Activated CD4-positive, alpha-beta T cell treated with anti-CD3 and anti-CD28 coated beads for 36 hours (primary cell): Measurements from ENCODE around the gene FAM131A. TPM values are rescaled to one million over a fixed set of nuclear protein-coding genes. Genes with fewer than 3 reads are reported as not detected.

Source experiments
- ATAC-seq: fragments of 200-7000 bp; cut with Tn5 transposase; one replicate; pipeline ENCODE4 v1.10.0; 2021; ENCODE audit warnings: mild to moderate bottlenecking, moderate library complexity
- CTCF ChIA-PET: fragments of 350-600 bp; sonication (Branson Sonifier 250); formaldehyde crosslinking; loops from one replicate; lab custom pipeline; 2021; ENCODE audit warnings: antibody characterized with exemption; lab: Charles Lee
- POLR2A ChIA-PET: fragments of 350-600 bp; sonication (Branson Sonifier 250); formaldehyde crosslinking; loops from one replicate; lab custom pipeline; 2021; ENCODE audit warnings: antibody characterized with exemption, inconsistent platforms; lab: Charles Lee
- DNase-seq: peaks from one replicate; pipeline ENCODE4 v3.0.0-alpha.2; 2020
- H3K27ac Mint-ChIP-seq: one replicate; pipeline ENCODE4 v1.8.0; 2021; ENCODE audit warnings: mixed read lengths
- H3K27me3 Mint-ChIP-seq: one replicate; pipeline ENCODE4 v1.8.0; 2021; ENCODE audit warnings: mixed read lengths
- H3K36me3 Mint-ChIP-seq: one replicate; pipeline ENCODE4 v1.8.0; 2021; ENCODE audit warnings: low read depth, mixed read lengths
- H3K4me1 Mint-ChIP-seq: one replicate; pipeline ENCODE4 v1.8.0; 2021; ENCODE audit warnings: mixed read lengths
- H3K4me3 Mint-ChIP-seq: one replicate; pipeline ENCODE4 v1.8.0; 2021; ENCODE audit warnings: mild to moderate bottlenecking, moderate library complexity, mixed read lengths
- H3K9me3 Mint-ChIP-seq: one replicate; pipeline ENCODE4 v1.8.0; 2021; ENCODE audit warnings: low read depth, mixed read lengths
- intact Hi-C, 2 experiments: fragments of 100-400 bp; cut with DNase I in 1 of 2; cut with micrococcal nuclease in 1 of 2; formaldehyde crosslinking; loops; one replicate each; pipeline versions ENCODE4 v1.14.2 to v1.15.1; 2022 to 2024; cut with DNase I, micrococcal nuclease
- total RNA-seq, 2 experiments: library from RNA; stranded (reverse); gene quantifications; one replicate each; pipeline ENCODE4 v1.2.3, GENCODE V29; 2021

The FAM131A gene
- total RNA-seq, 2 experiments from 2014 or later, result 3.7 to 4.5 TPM

GRCh38 chr3:184377374-184377773 lies 40.0 kb downstream of the FAM131A start:
- intact Hi-C loops, result no loop called here
- H3K27ac Mint-ChIP-seq, result no peak overlapping the region
- H3K9me3 Mint-ChIP-seq, result no peaks in the 10 kb centered on the region
- no peak overlapping the region for H3K4me3 Mint-ChIP-seq
- no peak for ATAC-seq
- H3K27me3 Mint-ChIP-seq, result peaks cover 34% of the 10 kb centered on the region
- ChIA-PET CTCF (interaction anchor here (0.6 kb wide), 1 partner anchor 164 kb away, joined by 3 read pairs; no protein-coding TSS in a partner anchor), POLR2A (no interaction called here)
- H3K4me1 Mint-ChIP-seq, result peaks cover 6% of the 10 kb centered on the region
- no peaks in the 10 kb centered on the region for H3K36me3 Mint-ChIP-seq
- DNase-seq, result no peak

GRCh38 chr3:184377882-184378445 lies 40.6 kb downstream of the FAM131A start, which contains the start of gene THPO:
TSS of gene THPO (minus strand) at chr3:184378207. CDS start at chr3:184376259, 1,948 bp downstream.
- CTCF ChIA-PET, result interaction anchor here (0.6 kb wide), 1 partner anchor 164 kb away, joined by 3 read pairs; no protein-coding TSS in a partner anchor

GRCh38 chr3:184378651-184379357 lies 41.4 kb downstream of the FAM131A start:
- ATAC-seq (no peak), DNase-seq (no peak)
- Mint-ChIP-seq H3K4me3 (peak overlapping the region; percentile 14), H3K4me1 (peaks cover 6% of the 10 kb centered on the region), H3K27me3 (peaks cover 45% of the 10 kb centered on the region), H3K36me3 (no peaks in the 10 kb centered on the region), H3K9me3 (no peaks in the 10 kb centered on the region), H3K27ac (no peak overlapping the region)
- intact Hi-C loops, result no loop called here
- ChIA-PET CTCF (interaction anchor here (0.5 kb wide), 1 partner anchor 149 kb away, joined by 4 read pairs; no protein-coding TSS in a partner anchor), POLR2A (no interaction called here)

More at GRCh38 chr3:184377882-184378445, 40.6 kb downstream of the FAM131A start, which contains the start of gene THPO:
- DNase-seq (no peak), ATAC-seq (no peak)
- intact Hi-C loops, result no loop called here
- peaks cover 40% of the 10 kb centered on the region for H3K27me3 Mint-ChIP-seq
- H3K4me1 Mint-ChIP-seq, result peaks cover 6% of the 10 kb centered on the region
- POLR2A ChIA-PET, result no interaction called here
- H3K27ac Mint-ChIP-seq, result no peak within 1 kb of the TSS
- H3K36me3 Mint-ChIP-seq, result no peaks in the 10 kb centered on the region
- H3K4me3 Mint-ChIP-seq, result no peak within 1 kb of the TSS
- H3K9me3 Mint-ChIP-seq, result no peaks in the 10 kb centered on the region

- CTCF ChIA-PET, result interaction anchor here (1.6 kb wide), 1 partner anchor 8 kb away, joined by 5 read pairs; no protein-coding TSS in a partner anchor
- ATAC-seq (no peak), DNase-seq (no peak)
- H3K4me3 Mint-ChIP-seq, result peak within 1 kb of the TSS; percentile 41
- intact Hi-C loops, result no loop called here
- no peaks in the 10 kb centered on the region for H3K9me3 Mint-ChIP-seq
- POLR2A ChIA-PET, result no interaction called here
- H3K27ac Mint-ChIP-seq, result no peak within 1 kb of the TSS
- peaks cover 6% of the 10 kb centered on the region for H3K4me1 Mint-ChIP-seq
- no peaks in the 10 kb centered on the region for H3K36me3 Mint-ChIP-seq
- H3K27me3 Mint-ChIP-seq, result peaks cover 46% of the 10 kb centered on the region
Observed at GRCh38 chr3:184379358-184380184, 42.2 kb downstream of the FAM131A start, which contains the start of gene CHRD. TSS of gene CHRD (plus strand) at chr3:184380054. CDS start at chr3:184380319, 265 bp downstream.

GRCh38 chr3:184380185-184380626 lies 42.8 kb downstream of the FAM131A start:
- no peaks in the 10 kb centered on the region for H3K36me3 Mint-ChIP-seq
- H3K9me3 Mint-ChIP-seq, result no peaks in the 10 kb centered on the region
- H3K4me3 Mint-ChIP-seq, result no peak overlapping the region
- H3K27me3 Mint-ChIP-seq, result peaks cover 50% of the 10 kb centered on the region
- intact Hi-C loops, result no loop called here
- ATAC-seq (peak; percentile 31), DNase-seq (peak; percentile 60)
- POLR2A ChIA-PET, result no interaction called here
- no peak overlapping the region for H3K27ac Mint-ChIP-seq
- H3K4me1 Mint-ChIP-seq, result peaks cover 6% of the 10 kb centered on the region
- CTCF ChIA-PET, result interaction anchor here (1.6 kb wide), 1 partner anchor 9 kb away, joined by 5 read pairs; no protein-coding TSS in a partner anchor

- CTCF ChIA-PET, result interaction anchor here (0.6 to 1.6 kb wide), 4 partner anchors 9 to 161 kb away, joined by 3 to 5 read pairs (median 4); no protein-coding TSS in a partner anchor
- no peaks in the 10 kb centered on the region for H3K36me3 Mint-ChIP-seq
- H3K9me3 Mint-ChIP-seq, result no peaks in the 10 kb centered on the region
- peaks cover 47% of the 10 kb centered on the region for H3K27me3 Mint-ChIP-seq
- peak overlapping the region; percentile 41 for H3K4me3 Mint-ChIP-seq
- H3K4me1 Mint-ChIP-seq, result peaks cover 6% of the 10 kb centered on the region
- ATAC-seq (peak; percentile 40), DNase-seq (peak; percentile 41)
- H3K27ac Mint-ChIP-seq, result no peak overlapping the region
- POLR2A ChIA-PET, result no interaction called here
- intact Hi-C loops, result no loop called here
Observed at GRCh38 chr3:184380627-184381260, 43.3 kb downstream of the FAM131A start.

- intact Hi-C loops, result no loop called here
- no peaks in the 10 kb centered on the region for H3K36me3 Mint-ChIP-seq
- peaks cover 47% of the 10 kb centered on the region for H3K27me3 Mint-ChIP-seq
- H3K9me3 Mint-ChIP-seq, result no peaks in the 10 kb centered on the region
- H3K4me3 Mint-ChIP-seq, result no peak overlapping the region
- peaks cover 6% of the 10 kb centered on the region for H3K4me1 Mint-ChIP-seq
- DNase-seq, result no peak
- ChIA-PET POLR2A (no interaction called here), CTCF (interaction anchor here (0.6 to 2.7 kb wide), 5 partner anchors 10 to 160 kb away, joined by 3 to 13 read pairs (median 4); no protein-coding TSS in a partner anchor)
- H3K27ac Mint-ChIP-seq, result no peak overlapping the region
- peak; percentile 17 for ATAC-seq
Observed at GRCh38 chr3:184381261-184382224, 44.1 kb downstream of the FAM131A start.

GRCh38 chr3:184382326-184383032 lies 45.1 kb downstream of the FAM131A start:
- H3K4me3 Mint-ChIP-seq, result no peak overlapping the region
- H3K27ac Mint-ChIP-seq, result no peak overlapping the region
- DNase-seq, result no peak
- peaks cover 43% of the 10 kb centered on the region for H3K27me3 Mint-ChIP-seq
- no peak for ATAC-seq
- peaks cover 6% of the 10 kb centered on the region for H3K4me1 Mint-ChIP-seq
- no peaks in the 10 kb centered on the region for H3K36me3 Mint-ChIP-seq
- intact Hi-C loops, result no loop called here
- POLR2A ChIA-PET, result no interaction called here
- H3K9me3 Mint-ChIP-seq, result no peaks in the 10 kb centered on the region
- CTCF ChIA-PET, result interaction anchor here (0.6 to 2.7 kb wide), 3 partner anchors 10 to 31 kb away, joined by 3 to 13 read pairs (median 4); no protein-coding TSS in a partner anchor

- H3K27me3 Mint-ChIP-seq, result peaks cover 38% of the 10 kb centered on the region
- no peaks in the 10 kb centered on the region for H3K9me3 Mint-ChIP-seq
- H3K4me3 Mint-ChIP-seq, result no peak overlapping the region
- no peak for DNase-seq
- no peak overlapping the region for H3K27ac Mint-ChIP-seq
- ChIA-PET CTCF (interaction anchor here (1.3 to 2.7 kb wide), 3 partner anchors 9 to 159 kb away, joined by 4 to 13 read pairs (median 4); no protein-coding TSS in a partner anchor), POLR2A (no interaction called here)
- intact Hi-C loops, result no loop called here
- peaks cover 6% of the 10 kb centered on the region for H3K4me1 Mint-ChIP-seq
- H3K36me3 Mint-ChIP-seq, result no peaks in the 10 kb centered on the region
- no peak for ATAC-seq
Observed at GRCh38 chr3:184383033-184383740, 45.8 kb downstream of the FAM131A start.
